Measurements from ENCODE around the gene PTGIR.

DNA sequence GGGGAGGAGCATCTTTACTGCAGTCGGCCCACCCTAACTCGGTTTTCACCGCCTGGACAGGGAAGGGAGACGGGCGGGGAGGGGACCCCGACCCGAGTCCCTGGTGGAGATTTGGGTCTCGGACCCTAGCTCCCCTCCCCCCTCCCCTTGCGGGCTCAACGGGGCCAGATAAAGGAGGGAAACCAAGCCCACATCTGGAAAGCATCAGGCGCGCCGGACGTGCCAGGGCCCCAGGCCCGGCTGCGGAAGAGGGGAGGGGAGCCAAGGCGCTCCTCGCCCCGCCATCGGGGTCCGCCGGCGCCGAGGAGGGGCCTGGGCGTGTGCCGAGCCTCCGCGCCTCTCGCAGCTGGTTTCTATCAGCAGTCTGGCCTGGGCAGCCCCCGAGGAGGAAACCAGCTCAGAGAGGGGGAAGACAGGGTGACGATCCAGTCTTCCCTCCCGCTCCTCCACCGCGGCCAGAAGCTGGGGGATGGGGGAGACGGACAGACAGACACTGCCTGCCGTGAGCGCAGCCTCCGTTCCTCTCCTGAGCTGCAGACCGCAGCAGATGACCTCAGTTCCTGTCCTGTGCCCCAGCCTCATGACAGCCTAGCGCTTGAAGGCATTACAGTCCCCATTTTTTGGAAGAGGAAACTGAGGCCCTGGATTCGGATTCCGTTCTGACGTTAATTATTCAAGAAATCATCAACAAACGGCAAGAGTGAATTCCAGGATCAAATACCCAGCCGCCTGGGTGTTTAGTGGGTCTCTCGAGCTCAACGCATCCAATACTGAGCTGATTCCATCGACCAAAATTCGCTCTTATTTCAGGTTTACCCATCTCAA is 14.7 kb upstream of the PTGIR start:
- TF ChIP-seq POLR2A (IDR thresholded peaks at IDR 0.05) (no peak), EP300 (IDR thresholded peaks at IDR 0.05) (no peak)
- TF ChIP-seq, protein P1, sequence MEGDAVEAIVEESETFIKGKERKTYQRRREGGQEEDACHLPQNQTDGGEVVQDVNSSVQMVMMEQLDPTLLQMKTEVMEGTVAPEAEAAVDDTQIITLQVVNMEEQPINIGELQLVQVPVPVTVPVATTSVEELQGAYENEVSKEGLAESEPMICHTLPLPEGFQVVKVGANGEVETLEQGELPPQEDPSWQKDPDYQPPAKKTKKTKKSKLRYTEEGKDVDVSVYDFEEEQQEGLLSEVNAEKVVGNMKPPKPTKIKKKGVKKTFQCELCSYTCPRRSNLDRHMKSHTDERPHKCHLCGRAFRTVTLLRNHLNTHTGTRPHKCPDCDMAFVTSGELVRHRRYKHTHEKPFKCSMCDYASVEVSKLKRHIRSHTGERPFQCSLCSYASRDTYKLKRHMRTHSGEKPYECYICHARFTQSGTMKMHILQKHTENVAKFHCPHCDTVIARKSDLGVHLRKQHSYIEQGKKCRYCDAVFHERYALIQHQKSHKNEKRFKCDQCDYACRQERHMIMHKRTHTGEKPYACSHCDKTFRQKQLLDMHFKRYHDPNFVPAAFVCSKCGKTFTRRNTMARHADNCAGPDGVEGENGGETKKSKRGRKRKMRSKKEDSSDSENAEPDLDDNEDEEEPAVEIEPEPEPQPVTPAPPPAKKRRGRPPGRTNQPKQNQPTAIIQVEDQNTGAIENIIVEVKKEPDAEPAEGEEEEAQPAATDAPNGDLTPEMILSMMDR (IDR thresholded peaks at IDR 0.05): no peak

Measured in ovary (tissue), 3 donors.